Measurements from ENCODE around the gene EHD1.

Gene EHD1

DNA sequence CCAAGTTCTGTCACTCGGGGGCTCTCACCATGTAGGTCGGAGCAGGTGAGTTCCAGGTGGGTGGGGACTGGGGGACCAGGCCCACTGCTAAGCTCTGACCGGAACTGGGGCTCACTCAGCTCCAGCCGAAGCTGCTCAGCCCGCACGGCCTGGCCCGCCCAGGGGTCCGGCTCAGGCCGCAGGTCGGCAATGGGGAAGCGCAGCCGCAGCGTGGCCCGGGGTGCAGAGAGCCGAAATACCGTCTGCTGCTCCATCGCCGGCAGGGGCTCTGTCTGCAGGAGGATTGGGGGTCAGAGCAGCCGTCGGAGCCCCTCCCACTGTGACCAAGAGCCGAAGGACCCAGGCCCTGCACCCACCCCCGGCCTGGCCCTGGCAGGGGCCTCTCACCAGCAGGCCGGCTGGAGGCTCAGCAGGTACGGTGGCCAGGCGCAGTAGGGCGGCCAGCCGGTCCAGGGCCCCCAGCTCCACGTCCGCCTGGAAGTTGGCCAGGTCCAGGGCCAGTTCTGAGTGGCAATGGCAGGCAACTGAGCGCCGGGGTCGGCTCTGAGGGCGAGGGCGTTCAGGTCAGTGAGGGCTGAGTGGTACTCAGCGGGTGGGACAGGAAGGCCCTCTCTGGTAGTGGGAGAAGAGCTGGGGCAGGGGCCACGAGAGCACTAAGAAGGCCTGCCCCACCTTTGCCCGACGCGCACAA, 31.4 kb upstream of the EHD1 start:
- DNase-seq, result no peak

DNA sequence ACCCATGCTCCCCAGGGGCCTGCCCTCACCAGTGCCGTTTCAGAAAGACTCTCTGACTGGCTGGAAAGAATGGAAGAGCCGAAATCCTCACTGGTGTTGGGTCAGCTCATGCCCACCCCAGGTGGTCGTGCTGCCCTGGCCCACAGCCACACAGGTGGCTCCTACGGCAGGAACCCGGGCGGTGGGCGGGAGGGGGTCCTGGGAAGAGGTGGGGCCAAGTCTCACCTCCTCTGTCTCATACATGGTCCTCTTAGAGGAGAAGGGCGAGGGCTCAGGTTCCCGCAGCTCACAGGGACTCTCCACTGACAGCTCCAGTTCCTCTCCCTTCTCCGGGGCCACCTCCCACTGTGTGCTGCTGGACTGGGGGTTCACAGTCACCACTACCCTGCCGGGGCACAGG, 30.3 kb upstream of the EHD1 start:
- DNase-seq, result no peak

DNA sequence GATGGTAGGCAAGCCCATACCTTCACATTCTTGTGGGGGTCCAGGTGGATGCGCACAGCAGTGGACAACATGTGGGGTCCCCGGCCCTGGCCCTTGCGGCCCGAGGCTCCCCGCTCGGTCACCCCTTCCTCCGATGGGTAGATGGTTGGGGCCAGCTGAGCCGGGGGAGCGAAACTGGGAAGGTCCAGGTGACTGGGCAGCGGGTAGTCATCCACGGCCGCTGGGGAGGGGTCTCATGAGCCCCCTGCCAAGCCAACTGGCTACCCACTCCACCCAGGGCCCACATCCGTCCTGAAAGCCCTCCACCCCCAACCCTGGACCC, 27.9 kb upstream of the EHD1 start:
- DNase-seq, result no peak

DNA sequence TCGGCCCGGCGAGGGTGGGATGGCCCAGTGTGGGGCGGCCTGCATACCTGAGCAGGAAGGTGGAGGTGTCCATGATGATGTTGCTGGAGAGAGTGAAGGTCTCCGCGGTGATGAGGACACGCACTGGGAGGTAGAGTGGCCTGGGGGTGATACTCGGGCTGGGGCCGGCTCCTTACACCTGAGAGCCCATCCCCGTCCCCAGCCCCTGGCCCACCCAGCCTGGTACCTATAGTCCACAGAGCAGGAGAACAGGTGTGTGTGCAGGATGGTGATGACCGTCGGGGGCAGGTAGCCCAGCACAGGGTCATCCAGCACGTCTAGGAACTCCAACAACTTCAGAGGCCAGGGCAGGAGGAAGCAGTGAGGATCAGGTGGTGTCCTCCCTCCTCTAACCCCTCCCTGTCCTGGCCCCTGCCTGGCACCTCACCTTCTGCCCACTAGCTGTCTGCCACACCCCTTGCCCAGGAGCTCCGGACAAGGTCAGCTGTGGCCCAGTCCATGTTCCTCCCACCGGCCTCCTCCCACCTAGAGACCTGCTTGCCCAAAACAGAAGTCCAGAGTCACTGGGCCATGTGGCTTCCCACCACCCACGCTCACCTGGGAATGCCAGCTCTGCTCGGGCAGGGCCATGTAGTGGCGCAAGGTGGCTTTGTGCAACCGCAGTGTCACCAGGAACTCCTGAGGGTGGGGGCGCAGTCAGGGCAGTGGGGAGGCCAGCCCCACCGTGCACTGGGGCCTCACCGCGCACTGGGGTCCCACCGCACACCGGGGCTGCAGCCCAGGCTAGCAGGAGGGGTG, 27.3 kb upstream of the EHD1 start:
- no peak for DNase-seq

DNA sequence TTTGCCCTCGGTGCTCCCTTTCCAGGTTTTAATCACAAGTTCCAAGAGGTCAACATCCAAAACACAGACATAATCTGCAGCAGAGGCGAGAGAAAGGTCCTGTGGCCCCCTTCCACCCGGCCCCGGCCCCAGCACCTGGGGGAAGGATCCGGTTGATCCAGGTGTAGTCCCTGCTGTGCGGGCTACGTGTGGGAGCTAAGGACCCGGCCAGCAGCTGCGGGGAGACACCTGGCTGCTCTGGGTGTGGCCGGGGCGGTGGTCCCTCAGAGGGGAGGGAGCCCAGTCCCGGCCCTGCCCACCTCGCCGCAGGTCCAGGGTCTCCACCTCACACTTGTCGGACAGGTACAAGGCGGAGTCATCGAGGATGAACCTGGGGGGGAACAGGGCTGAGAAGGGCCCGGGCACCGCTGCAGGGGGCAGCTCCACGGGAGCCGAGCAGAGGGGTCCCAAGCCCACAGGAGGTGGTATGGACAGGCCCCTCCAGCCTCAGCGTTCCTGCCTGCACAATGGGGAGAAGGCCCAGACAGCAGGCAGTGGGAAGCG, 24.9 kb upstream of the EHD1 start:
- no peak for DNase-seq

DNA sequence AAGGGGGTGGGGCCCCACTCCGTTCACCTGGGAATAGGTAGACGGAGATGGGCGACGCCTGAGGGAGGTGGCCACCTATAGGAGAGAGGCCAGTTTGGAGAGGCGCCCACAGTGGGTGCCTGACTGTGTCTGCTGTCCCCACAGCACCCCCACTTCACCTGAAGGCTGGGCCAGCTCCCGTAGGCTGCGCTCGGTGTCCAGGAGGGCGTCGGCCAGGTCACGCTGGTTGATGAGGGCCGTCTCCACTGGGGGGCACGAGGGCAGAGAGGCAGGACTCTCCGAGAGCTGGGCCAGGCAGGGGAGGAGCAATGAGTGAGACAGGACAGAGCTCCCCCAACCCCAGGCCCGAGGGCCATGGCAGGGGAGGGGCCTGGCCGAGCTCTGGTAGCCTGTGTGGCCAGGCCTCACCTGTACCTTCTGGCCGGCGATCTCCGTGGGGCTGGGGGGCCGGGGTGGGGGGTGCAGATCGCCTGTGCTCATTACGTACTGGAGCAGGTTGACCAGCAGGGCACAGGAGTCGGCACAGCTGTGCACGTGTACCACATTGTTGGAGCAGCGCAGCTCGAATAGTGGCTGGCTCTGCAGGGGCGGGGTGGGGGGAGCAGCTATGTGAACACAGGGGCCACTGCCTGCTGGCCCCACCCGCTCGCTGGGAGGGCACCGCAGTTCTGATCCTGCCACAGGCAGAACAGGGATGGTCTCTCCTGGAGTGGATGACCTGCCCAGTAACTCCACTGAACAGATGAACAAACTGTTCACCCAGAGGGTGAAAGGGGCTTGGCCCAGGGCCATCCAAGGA, 23.9 kb upstream of the EHD1 start:
- DNase-seq, result no peak

DNA sequence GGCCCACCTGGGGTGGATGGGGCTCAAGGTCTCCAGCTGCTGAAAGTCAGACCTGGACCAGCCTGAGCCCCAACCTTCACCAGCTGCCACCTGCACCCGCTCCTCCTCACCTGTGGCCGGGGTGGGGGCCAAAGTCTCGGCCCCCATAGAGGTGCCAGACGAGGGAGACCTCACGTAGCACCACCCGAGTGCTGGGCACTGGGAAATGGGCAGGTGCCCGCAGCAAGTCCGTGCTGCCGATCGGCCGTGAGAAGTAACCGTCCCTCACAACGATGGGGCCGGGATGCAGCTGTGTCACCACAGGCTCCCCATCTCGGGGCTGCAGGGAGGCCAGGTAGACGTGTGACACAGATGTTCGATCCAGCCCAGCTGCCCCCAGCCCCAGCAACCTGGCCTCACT, 22.4 kb upstream of the EHD1 start:
- no peak for DNase-seq

DNA sequence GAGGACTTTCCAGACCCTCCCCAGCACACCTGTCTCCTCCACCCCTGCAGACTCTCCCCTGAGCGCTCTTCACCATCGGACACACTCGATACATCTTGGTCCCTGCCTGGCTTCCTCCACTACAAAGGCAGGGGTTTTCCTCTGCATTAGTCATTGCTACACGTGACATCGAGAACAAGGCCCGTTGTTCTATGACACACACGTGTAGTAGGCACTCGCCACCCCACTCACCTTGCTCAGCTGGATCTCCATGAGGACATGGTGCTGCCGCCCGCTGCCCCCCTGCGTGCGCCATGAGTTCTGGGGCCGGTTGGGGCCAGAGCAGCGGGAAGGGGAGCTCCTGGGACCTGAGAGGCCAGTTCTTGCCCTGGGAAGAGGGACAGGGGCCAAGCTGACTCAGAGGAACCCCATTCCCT, 21.9 kb upstream of the EHD1 start:
- no peak for DNase-seq

DNA sequence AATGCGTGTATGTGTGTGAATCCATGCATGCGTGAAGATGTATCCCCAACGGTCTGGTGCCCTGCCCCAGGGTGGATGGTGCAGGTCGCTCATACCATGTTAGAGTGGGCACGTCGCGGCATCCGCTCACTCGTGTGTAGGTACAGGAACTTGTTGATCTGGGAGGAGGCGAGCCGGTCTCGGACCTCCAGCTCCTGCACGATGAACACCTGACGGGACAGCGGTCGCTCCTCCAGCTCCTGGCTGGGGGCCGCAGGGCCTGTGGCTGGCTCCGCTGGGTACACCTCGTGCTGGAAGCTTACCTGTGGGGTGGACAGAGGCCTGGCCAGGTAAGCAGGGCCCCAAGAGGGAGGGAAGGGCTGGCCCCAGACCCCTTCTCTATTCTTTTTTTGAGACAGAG, 20.1 kb upstream of the EHD1 start:
- DNase-seq, result no peak

DNA sequence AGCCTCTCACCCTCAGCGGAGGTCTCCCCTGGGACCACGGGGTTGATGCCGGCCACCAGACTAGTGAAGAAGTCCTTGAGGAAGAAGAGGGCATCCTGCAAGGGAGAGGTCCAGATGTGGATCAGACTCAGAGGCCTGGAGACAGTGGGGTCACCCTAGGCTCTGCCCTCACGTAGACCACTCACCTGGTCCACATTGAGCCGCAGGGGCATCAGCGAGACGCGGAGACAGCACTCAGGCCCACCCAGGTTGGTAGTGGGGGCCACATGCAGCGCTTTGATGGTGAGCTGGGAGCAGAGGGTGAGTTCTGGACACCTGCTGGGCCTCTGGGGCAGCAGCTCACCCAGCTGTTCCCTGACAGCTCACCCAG, 19.6 kb upstream of the EHD1 start:
- DNase-seq, result no peak

DNA sequence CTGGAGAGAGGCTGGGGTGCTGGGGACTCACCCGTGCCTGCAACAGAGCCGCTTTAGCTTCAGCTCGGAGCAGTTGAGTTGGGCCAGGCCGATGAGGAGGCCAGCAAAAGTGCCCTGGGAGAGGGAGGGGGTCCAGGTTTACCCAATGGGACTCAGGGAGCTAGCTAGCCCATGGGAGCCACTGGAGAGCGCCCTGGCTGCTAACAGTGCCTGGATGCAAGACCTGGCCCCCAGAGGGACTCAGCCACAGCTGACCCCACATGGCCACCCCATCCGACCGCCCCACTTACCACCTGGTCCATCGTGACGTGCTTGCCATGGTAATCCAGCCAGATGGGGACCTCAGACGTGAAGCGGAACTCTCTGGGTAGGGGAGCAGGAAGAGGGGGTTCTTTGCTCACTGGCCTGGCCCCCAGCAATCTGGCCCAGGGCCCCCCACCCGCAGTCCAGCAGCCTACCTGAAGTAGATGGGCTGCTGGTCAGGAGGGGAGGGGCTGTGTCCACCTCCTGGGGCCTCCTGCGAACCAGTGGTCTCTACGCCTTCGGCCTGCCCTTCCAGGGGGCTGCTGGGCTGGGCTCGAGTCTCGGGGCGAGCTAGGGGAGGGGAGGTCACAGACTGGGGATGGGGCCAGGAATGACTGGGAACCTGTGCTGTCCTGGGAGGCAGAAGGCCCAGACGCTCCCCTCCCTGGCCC, 19.1 kb upstream of the EHD1 start:
- no peak for DNase-seq

DNA sequence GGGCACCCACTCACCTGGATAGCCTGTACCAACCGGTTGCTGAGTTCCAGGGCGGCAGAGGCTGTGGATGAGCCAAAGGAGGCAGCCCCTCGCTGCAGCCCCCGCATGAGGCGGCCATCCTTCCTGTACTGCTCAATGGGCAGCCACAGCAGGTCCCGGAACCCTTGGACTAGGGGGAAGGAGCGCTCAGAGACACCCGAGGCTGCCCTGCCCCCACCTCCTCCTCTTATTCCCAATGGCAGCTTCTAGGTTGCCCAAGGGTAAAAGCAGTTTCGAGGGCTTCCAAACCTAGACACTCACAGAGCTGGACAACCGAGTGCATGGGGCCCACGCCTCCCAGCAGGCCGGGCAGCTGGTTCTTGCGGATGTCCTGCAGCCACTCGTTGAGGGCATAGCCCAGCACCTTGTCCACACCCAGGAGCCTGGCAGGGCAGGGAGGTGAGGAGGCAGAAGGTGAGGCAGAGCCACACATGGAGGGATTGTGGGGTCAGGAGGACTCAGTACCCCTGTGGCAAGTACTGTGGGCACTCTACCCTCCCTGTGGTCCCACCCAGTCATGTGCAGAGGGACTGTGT, 18.1 kb upstream of the EHD1 start:
- DNase-seq, result no peak

DNA sequence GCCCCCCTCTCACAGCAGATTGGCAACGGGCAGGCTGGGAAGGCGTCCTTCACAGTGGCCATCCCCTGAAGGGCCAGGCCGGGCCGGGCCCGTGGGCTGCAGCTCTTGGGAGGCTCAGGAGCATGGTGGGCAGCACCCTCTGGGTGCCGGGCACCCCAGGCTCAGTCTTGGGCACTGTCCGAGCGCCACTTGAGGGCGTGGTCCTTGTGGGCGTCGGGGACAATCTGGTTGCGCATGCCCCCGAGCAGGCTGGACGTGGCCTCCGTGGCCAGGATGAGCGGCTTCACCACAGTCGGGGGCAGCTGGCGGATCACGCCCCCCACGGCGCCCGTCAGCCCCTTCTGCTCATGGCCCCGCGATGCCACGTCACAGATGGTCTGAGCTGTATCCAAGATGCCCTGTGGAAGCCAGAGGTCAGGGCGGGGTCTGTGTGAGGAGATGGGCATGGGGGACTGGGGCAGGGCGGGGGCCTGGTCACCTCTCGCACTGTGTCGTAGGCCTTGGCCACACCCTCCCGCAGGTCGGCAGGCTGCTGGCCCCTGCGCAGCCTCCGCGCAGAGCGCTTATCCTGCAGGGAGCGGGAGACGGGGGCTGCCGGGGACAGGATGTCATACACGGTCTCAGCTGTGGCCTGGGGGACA, 16.5 kb upstream of the EHD1 start:
- no peak for DNase-seq

DNA sequence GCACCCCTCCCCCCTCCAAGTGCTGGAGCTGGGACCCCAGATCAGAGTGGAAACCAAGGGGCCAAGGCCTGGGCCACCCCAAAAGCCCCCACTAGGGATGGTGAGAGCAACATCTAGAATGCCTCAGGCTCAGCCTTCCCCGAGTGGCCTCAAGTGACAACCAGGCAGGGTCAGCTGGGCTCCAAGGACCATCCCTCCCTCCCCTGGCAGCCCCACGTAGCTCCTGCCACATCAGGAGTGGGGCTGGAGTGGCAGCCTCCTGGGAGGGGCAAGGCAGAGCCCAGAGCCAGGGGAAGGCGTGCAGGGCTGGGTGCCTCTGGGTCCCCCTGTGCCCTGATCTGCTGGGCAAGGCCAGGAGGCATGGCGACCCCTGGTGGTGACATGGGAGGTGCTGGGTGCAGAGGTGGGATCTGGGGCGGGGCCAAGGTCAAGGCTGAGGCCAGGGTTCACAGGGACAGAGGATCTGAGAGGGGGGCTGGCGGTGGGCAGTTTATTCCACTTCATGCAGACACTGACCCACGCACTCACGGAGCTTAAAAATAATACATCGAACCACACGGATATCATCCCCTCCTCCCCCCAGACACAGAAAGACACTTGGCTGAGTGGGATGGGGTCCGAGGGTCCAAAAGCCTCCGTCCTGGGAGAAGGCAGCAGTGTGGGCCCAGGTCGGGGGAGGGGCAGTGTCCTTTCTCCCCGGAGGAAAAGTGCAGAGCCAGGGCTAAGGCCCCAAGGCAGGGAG, 15.8 kb upstream of the EHD1 start:
- DNase-seq, result peak; percentile 63

DNA sequence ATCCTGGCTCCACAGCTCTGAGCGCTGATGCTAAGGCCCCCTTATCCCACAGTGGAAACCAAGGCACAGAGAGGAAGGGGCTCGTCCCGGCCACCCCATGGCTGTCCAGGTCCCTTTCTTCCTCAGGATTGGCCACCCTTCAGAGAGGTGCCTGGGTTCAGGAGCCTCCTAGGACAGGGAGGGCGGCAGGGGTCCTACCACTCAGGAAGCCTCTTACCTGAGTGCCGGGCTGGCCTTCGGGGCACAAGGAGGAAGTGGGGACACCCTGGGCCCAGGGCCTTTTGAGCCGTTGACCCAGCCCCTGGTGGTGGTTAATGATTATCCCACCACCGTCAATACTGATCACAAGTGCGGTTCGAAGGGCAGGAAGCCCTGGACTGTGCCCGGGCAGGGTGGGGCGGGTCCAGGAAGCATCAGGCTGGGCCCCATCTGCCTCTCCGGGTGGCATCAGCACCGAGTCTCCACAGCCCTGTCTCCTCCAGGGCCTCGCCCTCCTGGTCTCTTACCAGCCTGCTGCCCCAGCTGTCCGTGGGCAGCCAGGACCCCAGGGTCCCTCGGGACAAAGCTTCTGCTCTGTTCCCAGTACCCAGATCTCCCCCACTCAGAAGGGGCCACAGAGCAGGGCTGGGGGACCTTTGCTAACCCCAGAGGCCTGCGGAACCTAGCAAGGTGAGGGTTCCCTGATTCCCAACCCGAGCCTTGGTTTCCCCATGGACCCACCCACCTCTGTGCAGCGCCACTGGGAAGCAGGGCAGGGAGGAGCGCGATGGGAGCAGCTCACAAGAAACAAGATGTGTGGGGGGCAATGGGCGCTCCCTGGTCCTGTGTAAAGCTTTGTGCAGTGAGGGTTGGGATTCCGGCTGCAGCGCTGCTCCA, 15.0 kb upstream of the EHD1 start:
- no peak for DNase-seq

DNA sequence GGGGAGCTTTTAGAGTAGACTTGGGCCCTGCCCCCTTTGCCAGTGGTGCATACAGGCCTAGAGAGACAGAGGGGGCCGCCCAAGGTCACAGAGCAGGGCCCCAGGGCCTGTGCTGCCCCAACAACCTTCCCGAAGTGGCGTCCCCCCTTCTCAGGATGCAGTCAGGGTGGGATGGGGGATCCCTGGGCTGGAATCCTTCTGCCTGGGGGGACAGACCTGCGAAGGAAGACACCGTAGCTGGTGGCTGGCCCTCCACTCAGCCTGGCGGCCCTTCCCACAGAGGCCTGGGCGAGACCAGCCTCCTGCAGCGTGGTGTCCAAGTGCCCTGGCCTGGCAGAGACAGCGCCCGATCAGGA, 14.4 kb upstream of the EHD1 start:
- DNase-seq, result no peak

DNA sequence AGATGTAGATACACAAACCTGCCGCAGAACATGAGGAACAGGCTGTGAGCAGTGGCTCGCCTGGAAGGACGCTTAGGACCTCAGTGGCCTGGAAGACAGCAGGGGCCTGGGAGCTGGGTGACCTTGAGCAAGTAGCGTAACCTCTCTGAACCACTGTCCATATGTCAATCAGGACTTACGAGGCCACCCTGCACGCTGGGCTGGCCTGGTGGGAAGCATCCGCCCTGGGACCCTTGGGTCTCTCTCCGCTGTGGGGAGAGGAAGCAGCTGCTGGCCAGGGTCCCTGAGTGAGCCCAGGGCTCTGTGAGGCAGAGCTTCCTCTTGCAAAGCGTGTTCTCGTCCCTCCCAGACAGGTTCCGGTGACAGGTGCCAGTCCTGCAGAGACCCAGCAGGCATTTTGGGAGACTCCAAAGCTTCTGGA, 14.0 kb upstream of the EHD1 start:
- no peak for DNase-seq

DNA sequence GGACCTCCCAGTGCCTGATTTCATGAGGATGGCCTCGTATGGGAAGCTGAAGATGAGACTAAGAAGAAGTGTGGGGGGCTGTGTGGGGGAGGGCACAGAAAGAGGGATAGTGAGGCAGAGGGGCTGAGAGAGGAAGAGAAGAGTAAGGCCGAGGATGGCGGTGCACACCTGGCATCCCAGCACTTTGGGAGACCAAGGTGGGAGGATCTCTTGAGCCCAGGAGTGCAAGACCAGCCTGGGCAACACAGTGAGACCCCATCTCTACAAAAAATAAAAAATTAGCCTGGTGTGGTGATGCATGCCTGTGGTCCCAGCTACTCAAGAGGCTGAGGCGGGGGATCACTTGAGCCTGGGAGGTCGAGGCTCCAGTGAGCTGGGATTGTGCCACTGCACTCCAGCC, 13.5 kb upstream of the EHD1 start:
- no peak for DNase-seq

DNA sequence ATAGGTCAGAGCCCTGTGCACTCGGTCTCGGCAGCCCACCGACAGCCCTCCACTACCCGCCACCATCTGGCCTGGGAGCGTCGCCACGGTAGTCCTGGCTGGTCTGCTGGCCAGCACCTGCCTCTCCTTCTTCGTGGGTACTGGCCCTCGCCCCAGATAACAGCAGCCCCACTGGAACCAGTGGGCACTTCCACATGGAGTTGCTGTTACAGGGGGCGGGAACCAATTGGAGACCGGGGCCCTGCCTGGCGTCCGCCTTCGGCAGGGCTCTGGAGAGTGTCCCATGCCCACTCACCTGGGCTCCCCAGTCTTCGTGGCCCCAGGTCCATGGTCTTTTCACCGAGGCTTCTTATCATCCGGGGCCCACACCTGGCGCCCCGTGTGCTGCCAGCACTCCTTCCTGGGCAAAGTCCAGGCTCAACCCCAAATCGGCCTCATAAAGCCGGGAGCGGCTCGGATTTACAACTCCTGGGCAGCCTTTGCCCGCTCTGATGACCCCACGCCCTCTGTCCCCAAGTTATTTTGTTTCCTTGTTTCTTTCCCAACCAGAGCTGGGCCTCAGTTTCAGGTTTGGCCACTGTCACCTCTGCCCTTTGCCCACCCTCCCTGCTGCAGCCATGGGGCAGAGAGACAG, 12.9 kb upstream of the EHD1 start:
- no peak for DNase-seq

DNA sequence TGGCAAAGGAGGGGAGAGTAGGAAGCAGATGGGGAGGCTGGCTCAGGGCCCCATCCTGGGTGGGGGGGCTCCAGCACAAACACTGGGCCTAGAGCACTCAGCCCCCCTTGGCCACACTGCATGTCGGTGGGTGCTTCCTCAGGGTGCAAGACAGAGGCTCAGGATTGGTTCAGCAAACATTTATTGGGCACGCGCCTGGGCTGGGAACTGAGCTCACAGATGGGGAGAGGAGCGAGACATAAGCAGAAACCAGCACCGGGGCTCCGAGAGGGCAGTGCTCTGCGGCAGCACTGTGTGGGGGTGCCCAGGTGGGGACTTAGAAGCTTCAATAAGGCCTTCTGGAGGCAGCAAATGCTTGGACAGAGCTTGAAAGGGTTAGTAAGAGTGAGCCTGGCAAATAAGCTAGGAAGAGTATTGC, 12.1 kb upstream of the EHD1 start:
- DNase-seq, result no peak
